ENCODE data around the gene SLCO3A1.

The SLCO3A1 gene

GRCh38 chr15:91927585-91927984 is 74.1 kb downstream of the SLCO3A1 start:
- no peak overlapping the region for H3K4me3 ChIP-seq (ENCODE audit: low read length)
- no peak for TF ChIP-seq CTCF (IDR thresholded peaks at IDR 0.05; ENCODE audit: insufficient read depth, low read depth, low read length, missing control alignments)
- DNase-seq (ENCODE audit: low read depth): no peak

- DNase-seq (ENCODE audit: low read depth): peak; percentile 29
- no peak overlapping the region for H3K4me3 ChIP-seq (ENCODE audit: low read length)
- TF ChIP-seq CTCF (IDR thresholded peaks at IDR 0.05; ENCODE audit: insufficient read depth, low read depth, low read length, missing control alignments): no peak
These were observed 75.2 kb downstream of the SLCO3A1 start for GRCh38 chr15:91928675-91929074.

- no peak overlapping the region for H3K4me3 ChIP-seq (ENCODE audit: low read length)
- no peak for TF ChIP-seq CTCF (IDR thresholded peaks at IDR 0.05; ENCODE audit: insufficient read depth, low read depth, low read length, missing control alignments)
- DNase-seq (ENCODE audit: low read depth): no peak
These were observed 76.0 kb downstream of the SLCO3A1 start for GRCh38 chr15:91929509-91929908.

GRCh38 chr15:91930092-91930491 is 76.6 kb downstream of the SLCO3A1 start:
- no peak for TF ChIP-seq CTCF (IDR thresholded peaks at IDR 0.05; ENCODE audit: insufficient read depth, low read depth, low read length, missing control alignments)
- no peak for DNase-seq (ENCODE audit: low read depth)
- H3K4me3 ChIP-seq (ENCODE audit: low read length): no peak overlapping the region

GRCh38 chr15:91936182-91936775 is 82.8 kb downstream of the SLCO3A1 start:
- H3K4me3 ChIP-seq (ENCODE audit: low read length): no peak overlapping the region
- DNase-seq (ENCODE audit: low read depth): no peak
- TF ChIP-seq CTCF (IDR thresholded peaks at IDR 0.05; ENCODE audit: insufficient read depth, low read depth, low read length, missing control alignments): no peak

- DNase-seq (ENCODE audit: low read depth): no peak
- no peak for TF ChIP-seq CTCF (IDR thresholded peaks at IDR 0.05; ENCODE audit: insufficient read depth, low read depth, low read length, missing control alignments)
These were observed 83.4 kb downstream of the SLCO3A1 start for GRCh38 chr15:91936927-91937326.

GRCh38 chr15:91938136-91938535 is 84.6 kb downstream of the SLCO3A1 start:
- no peak overlapping the region for H3K4me3 ChIP-seq (ENCODE audit: low read length)
- no peak for DNase-seq (ENCODE audit: low read depth)
- TF ChIP-seq CTCF (IDR thresholded peaks at IDR 0.05; ENCODE audit: insufficient read depth, low read depth, low read length, missing control alignments): no peak

More at GRCh38 chr15:91936927-91937326, 83.4 kb downstream of the SLCO3A1 start:
- no peak overlapping the region for H3K4me3 ChIP-seq (ENCODE audit: low read length)

Data from epithelial cell of esophagus (primary cell).